Endothelial cell of hepatic sinusoid (primary cell): Measurements from ENCODE around the gene ALKBH7.
"Not testable (repeated sequence)": the region's sequence is repeated elsewhere in the genome, so short reads cannot be mapped to it uniquely, and the experiment has no call there.

Experiments
- in situ Hi-C: cut with HindIII; loops from 2 replicates; pipeline ENCODE4 v1.10.0; 2017; ENCODE audit warnings: low sequenced_read_pairs

ALKBH7 gene

DNA sequence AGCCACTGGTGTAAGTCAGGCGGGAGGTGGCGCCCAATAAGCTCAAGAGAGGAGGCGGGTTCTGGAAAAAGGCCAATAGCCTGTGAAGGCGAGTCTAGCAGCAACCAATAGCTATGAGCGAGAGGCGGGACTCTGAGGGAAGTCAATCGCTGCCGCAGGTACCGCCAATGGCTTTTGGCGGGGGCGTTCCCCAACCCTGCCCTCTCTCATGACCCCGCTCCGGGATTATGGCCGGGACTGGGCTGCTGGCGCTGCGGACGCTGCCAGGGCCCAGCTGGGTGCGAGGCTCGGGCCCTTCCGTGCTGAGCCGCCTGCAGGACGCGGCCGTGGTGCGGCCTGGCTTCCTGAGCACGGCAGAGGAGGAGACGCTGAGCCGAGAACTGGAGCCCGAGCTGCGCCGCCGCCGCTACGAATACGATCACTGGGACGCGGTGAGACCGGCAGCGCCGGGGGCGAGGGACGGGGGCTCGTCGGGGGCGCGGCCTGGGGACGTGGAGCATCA, at the start of gene ALKBH7:
TSS of gene ALKBH7 (plus strand) at position 201 of the 502 bp plus-strand sequence. CDS start at position 228, 27 bp downstream.
- in situ Hi-C loops, result no loop called here

DNA sequence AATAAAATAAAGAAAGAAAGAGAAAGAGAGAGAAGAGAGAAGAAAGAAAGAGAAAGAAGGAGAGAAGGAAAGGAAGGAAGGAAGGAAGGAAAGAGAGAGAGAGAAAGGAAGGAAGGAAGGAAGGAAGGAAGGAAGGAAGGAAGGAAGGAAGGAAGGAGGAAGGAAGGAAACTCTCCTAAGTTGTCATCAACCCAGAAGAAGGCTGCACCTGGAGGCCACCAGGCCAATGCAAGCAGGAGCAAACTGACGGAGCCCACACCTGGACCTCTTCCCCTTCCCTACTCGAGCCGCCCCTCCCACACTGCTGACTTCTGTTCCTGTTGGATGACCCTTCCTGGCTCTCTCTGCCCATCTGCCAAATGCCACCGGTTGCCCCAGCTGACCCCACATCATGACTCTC, 47.8 kb upstream of the ALKBH7 start:
- in situ Hi-C loops, result no loop called here

DNA sequence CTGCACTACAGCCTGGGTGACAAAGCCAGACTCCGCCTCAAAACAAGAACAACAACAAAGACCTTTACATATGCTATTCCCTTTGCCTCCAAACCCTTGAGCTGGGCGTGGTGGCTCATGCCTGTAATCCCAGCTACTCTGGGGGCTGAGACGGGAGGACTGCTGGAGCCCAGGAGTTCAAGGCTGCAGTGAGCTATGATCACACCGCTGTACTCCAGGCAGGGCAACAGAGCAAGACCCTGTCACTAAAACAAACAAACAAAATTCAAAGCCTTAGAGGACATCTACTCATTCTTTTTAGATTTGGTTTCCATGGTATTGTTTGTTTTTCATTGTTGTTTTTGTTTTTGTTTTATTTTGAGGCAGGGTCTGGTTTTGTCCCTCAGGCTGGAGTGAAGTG, 47.0 kb upstream of the ALKBH7 start:
- in situ Hi-C loops, result no loop called here

GRCh38 chr19:6326815-6327214, 45.8 kb upstream of the ALKBH7 start:
- in situ Hi-C loops, result no loop called here

GRCh38 chr19:6333439-6333838, 39.2 kb upstream of the ALKBH7 start, which contains the start of gene ACER1:
Gene ACER1 (minus strand): TSS chr19:6333612. CDS start chr19:6333551, 61 bp downstream.
- in situ Hi-C loops, result loop anchor here (10.0 kb wide), 2 partner anchors 59 to 189 kb away; partner anchors contain the start of gene MLLT1

GRCh38 chr19:6334490-6335285, 37.9 kb upstream of the ALKBH7 start:
- in situ Hi-C loops, result loop anchor here (10.0 kb wide), 2 partner anchors 60 to 190 kb away; partner anchors contain the start of gene MLLT1

GRCh38 chr19:6340493-6341201, 31.9 kb upstream of the ALKBH7 start:
- in situ Hi-C loops, result no loop called here

GRCh38 chr19:6343462-6343861, 29.1 kb upstream of the ALKBH7 start:
- in situ Hi-C loops, result no loop called here

DNA sequence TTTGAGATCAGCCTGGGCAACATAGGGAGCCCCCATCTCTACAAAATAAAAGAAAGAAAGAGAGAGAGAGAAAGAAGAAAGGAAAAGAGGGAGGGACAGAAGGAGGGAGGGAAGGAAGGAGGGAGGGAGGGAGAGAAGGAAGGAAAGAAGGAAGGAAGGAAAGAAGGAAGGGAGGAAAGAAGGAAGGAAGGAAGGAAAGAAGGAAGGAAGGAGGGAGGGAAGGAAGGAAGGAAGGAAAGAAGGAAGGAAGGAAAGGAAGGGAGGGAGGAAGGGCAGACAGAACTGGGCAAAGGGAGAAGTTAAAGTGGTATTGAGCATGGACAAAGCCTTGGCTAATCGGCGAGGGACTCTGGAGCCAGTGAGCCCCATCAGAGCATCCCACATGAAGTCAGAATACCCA, 23.3 kb upstream of the ALKBH7 start:
- in situ Hi-C loops, result not testable (repeated sequence)

DNA sequence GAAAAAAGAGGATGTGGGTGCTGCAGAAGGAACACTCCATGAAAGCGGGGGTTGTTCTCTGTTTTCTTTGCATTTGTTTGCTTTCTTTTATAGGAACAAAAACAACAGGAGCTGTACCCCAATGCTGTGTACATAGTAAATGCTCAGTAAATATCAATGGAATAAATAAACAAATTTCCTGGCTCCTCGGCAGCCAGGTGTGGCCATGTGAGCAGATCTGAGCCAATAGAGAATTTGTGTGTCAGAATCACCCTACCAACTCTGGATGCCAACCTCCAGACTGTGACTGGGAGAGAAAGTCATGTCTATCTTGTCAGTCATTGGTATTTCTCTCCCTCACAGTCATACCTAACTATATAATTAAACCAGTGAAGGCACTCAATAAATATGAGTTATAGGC, 21.9 kb upstream of the ALKBH7 start:
- in situ Hi-C loops, result no loop called here

DNA sequence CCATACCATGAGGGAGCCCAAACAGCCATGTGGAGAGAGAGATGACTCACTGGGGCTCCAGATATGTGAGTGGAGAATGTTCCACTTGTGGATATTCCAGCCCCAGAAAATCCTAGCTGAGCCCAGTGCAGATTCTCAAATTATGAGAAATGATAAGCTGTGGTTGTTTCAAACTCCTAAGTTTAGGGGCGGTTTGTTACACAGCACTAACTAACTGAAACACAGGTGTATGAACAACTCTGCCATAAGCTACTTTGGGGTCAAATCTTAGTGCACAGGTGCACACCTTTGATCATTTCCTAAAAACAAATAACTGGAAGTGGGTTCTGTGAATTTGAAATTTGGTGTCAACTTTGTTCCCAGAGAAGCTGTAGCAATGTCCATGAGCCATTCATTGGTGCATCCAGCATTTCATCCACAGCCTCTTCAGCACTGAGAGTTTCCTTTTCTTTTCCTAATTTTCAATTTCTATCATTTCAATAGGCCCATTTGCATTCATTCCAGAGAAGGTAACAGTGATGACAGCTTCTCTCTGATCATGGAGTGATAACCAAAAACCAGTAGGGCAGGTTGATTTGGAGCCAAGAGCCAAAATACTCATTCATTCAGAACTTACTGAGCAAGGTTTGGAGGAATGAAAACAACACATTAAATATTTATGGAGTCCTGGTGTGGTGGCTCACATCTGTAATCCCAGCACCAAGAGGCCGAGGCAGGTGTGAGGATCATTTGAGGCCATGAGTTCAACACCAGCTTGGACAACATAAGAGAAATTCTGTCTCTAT, 20.0 kb upstream of the ALKBH7 start:
- in situ Hi-C loops, result no loop called here

GRCh38 chr19:6354098-6354674, 18.4 kb upstream of the ALKBH7 start:
- in situ Hi-C loops, result no loop called here

DNA sequence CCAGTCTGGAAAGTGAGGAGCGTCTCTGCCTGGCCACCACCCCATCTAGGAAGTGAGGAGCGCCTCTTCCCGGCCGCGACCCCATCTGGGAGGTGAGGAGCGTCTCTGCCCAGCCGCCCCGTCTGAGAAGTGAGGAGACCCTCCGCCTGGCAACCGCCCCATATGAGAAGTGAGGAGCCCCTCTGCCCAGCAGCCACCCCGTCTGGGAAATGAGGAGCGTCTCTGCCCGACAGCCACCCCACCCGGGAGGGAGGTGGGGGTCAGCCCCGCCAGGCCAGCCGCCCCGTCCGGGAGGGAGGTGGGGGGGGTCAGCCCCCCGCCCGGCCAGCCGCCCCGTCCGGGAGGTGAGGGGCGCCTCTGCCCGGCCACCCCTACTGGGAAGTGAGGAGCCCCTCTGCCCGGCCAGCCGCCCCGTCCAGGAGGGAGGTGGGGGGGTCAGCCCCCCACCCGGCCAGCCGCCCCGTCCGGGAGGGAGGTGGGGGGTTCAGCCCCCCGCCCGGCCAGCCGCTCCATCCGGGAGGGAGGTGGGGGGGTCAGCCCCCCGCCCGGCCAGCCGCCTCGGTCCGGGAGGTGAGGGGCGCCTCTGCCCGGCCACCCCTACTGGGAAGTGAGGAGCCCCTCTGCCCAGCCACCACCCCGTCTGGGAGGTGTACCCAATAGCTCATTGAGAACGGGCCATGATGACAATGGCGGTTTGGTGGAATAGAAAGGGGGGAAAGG, 17.1 kb upstream of the ALKBH7 start:
- in situ Hi-C loops, result not testable (repeated sequence)

DNA sequence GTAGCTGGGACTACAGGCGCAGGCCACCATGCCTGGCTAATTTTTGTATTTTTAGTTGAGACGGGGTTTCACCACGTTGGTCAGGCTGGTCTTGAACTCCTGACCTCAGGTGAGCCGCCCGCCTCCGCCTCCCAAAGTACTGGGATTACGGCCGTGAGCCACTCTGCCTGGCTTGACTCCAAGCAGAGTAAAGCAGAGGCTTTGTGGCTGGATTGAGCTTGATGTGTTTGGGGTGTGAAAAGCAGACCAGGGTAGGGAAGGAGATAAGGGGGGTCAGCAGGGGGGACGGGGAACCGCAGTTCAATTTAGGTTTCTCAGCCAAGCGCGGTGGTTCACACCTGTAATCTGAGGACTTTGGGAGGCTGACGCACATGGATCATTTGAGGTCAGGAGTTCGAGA, 15.4 kb upstream of the ALKBH7 start:
- in situ Hi-C loops, result no loop called here

GRCh38 chr19:6358003-6358402, 14.6 kb upstream of the ALKBH7 start:
- in situ Hi-C loops, result no loop called here

DNA sequence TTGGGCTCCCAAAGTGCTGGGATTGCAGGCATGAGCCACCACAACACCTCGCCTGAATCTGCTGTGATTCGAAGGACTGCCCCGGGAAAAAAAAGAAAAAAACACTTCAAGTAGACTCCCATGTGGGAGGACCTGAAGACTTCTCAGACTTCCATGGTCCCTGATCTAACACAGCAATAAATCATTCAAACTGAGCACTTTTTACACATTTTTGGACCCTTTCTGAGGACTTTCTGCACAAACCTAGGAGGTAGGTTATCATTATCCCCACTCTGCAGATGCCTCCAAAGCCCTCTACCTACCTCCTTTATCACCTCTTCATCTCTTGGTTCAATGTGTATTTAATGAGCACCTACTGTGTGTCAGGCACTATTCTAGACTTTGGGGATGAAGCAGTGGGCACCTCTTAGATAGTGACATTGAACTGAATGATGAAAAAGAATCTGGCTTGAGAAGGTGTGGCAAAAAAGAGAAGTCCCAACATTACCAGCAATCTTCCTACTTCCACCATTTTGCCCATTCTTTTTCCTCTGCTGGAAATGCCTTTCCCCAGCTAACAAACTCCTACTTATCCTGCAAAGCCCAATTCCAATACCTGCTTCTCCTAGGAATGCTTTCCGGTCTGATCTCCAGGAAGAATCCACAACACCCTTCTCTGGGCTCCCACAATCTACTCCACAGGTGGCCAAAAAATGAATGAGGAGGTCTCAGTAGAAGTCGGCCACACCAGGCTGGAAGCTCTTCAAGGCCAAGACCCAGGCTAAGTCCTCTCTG, 12.8 kb upstream of the ALKBH7 start:
- in situ Hi-C loops, result no loop called here

DNA sequence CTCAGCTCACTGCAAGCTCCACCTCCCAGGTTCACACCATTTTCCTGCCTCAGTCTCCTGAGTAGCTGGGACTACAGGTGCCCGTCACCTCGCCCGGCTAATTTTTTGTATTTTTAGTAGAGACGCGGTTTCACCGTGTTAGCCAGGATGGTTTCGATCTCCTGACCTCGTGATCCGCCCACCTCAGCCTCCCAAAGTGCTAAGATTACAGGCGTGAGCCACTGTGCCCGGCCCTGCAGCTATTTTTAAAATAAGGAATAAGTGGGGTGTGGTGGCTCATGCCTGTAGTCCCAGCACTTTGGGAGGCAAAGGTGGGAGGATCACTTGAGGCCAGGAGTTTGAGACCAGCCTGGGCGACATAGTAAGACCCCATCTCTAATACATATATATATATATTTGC, 12.1 kb upstream of the ALKBH7 start:
- in situ Hi-C loops, result not testable (repeated sequence)

DNA sequence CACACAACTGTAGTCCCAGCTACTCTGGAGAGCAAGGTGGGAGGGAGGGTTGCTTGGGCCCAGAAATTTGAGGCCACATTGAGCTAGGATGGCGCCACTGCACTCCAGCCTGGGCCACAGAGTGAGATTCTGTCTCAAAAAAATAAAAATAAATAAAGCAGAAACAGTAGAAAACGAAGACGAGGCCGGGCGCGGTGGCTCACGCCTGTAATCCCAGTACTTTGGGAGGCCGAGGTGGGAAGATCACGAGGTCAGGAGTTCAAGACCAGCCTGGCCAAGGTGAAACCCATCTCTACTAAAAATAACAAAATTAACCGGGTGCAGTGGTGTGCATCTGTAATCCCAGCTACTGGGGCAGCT, 11.8 kb upstream of the ALKBH7 start:
- in situ Hi-C loops, result not testable (repeated sequence)

DNA sequence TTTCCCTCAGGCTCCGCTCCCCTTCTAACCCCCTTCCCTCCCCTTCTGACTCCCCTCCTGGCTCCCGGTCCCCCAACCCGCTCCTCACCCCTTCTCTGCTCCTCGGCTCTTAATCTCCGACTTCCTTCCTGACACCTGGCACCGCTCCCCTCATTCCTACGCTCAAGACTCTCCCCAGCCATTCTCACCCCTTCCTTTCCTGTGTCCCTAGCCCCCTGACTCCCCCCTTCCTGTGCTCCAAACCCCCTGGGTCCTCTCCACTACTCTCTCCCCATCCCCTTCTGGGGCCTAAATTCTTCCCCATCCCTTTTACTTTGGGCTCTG, 10.6 kb upstream of the ALKBH7 start:
- in situ Hi-C loops, result no loop called here
